CD4-positive, alpha-beta T cell treated with Interferon alpha-2 for 1 hour (primary cell): ENCODE results near the gene SMC6.

ENCODE experiments used
- DNase-seq, 2 donors: peaks; one replicate each; pipeline ENCODE4 v3.0.0-alpha.2; 2020 to 2022

Gene SMC6

DNA sequence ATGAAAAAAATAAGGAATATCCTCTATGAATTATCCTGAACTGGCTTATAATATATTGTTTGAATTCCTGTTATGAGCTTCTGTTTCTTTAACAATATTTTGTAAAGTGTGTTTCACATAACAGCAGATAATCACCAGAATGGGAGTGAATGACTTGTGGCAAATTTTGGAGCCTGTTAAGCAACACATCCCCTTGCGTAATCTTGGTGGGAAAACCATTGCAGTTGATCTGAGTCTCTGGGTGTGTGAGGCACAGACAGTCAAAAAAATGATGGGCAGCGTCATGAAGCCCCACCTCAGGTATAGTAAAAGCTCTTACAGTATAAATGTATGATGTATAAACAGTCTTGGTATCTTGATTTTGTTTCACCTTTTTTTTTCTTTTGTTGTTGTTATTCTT lies 6.2 kb upstream of the SMC6 start:
- DNase-seq: peak in 1 of 2 donors; percentile 15

DNA sequence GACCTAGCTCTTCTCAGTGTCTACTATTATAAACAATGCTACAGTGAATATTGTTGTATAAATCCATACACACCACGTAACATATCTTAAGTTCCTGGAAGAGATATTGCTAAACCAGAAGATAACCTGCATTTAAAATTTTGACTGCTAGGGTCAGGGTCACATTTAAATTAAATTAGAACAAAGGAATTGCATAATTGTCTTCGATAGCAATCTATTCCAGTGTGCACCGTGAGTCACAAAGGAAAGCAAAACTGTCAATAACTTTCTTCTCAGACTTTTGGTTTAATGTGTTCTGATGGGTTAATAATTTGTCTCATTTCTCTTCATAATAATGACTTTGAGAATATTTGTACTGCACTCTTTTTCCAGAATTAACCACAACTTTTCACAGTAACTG lies 4.5 kb upstream of the SMC6 start:
- no peak for DNase-seq

- DNase-seq: no peak
Measured at GRCh38 chr2:17757321-17757720, 3.7 kb upstream of the SMC6 start.

DNA sequence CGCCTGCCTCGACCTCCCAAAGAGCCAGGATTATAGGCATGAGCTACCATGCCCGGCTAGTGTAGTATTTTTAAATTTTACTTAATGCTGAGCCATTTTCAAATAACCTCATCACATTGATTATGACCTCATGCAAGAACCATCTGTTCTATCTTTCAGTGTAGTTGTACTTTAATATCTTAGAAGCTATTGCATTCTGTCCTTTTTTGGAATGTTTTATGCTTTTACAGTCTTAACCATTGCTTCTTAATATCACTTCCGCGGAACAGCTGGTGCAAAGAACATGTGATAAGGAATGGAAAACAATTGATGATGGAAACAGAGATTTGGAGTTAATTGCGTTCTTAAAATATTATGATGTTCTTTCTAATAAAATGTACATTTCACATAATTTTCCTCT lies 3.1 kb upstream of the SMC6 start:
- no peak for DNase-seq

- DNase-seq: no peak
Measured at GRCh38 chr2:17754773-17755425, 1.3 kb upstream of the SMC6 start.

- peak; percentile 36 to 50 for DNase-seq
Measured at GRCh38 chr2:17752892-17753802, 463 bp downstream of the SMC6 start.

DNA sequence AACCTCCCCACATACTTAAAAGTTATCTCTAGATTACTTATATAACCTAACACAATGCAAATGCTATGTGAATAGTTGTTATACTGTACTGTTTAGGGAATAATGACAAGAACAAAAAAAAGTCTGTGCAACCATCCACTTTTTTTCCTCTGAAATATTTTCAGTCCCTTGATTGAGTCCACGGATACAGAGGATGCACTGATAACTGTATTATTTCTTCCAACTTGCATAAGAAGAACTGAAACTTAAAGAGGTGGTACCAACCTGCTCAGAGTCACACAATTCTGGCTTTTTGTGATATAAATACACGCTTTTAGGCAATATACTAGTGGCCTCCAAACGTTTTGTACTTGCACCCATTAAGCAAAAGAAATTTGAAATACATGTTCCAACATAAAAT lies 1.4 kb downstream of the SMC6 start:
- DNase-seq: no peak

DNA sequence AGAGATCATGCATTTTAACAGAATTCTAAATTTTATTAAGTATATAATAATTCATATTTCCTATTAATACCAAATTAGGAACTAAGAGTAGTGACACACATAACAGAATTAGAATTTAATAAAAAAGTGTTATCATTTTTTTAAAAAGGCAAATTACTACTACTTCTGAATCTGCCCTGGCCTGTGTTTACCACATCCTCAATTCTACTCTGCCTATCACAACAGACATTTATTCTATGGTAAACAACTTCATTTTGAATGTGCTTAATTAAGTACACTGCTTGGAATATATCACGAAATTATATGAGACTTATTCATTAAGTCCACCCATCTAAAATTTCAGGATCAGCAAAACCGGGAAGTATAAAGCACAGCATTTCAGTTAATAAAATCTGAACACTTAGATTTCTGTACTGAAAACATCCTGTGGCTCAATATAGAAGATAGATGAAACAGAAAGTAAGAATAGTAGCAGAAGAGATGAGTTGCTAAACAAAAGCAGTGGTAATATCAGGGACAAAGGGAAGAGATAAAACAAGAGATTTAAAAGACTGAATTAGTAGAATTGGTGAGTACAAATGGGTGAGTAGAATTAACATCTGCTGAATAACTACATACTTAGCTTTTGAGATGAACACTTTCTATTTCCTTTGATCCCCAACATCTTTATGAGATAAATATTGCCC lies 3.7 kb downstream of the SMC6 start:
- DNase-seq: peak in 1 of 2 donors; percentile 8

DNA sequence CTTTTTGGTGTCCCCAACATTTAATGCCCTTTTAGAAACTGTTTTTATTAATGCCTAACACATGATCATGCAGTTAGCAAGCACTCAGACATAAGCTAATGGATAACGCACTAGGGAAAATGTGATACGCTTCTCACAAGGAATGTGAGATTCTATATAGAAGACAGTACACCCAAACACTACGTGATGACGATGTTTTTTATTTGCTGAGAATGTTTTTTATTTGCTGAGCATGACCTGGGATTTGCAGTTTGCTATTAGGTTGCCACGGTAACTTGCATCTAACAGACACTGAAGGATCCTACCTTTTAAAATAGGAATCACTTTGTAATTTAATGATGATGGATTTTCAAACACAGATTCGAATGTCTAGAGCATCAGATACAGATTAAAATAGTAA lies 4.9 kb downstream of the SMC6 start:
- no peak for DNase-seq

GRCh38 chr2:17747684-17748452 lies 5.7 kb downstream of the SMC6 start:
- DNase-seq: no peak

DNA sequence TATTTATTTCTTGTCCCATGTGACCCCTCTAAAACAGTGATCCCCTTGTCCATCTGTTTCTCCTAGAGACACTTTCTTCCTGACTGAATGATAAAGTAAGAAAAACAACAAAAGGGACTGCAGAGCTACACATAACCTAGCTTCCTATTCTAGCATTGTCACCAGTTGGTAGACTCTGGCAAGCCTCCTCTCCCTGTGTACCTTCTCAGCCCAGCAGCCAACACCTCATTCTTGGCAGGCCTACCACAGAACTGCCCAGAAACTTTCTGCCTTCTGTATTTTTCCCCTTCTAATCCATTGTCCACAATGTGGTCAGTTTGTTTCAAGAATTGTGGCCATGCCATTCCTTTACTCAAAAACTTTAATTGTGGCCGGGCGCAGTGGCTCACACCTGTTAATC lies 13.4 kb downstream of the SMC6 start:
- DNase-seq: no peak

DNA sequence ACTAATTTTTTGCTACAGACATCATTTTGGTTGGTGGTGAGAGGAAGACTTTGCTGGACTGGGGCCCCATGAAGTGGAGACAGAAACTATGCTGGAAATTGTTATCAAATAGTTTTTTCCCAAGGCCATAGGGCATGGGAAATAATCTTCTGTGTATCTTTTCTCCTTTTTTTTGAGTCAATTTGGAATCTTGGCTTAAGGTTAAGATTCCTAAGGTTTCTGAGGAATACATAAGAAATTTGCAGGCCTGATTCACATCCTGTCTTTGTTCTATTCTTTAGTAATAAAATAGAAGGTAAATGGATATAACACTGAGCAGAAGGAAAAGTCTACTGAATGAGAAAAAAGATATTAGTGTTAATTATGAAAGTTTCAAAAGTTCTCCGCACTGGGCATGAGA lies 16.6 kb downstream of the SMC6 start:
- no peak for DNase-seq

DNA sequence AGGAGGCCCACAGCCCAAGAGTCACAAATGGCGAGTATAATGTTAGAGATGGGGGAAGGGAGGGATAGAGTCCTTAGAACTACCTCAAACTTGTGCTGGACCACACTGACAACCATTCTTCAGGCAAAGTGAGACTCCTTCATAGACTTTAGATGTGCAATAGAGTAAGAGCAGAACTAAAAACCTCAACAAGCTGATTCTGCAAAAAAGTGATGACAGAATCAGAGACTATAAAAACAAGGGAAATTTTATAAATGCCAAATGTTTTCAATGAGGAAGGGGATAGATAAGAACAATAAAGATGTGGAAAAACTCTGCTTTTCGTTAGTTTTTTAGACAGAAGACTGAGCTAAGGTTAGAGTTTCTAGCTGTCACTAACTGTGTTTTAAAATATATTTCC lies 17.7 kb downstream of the SMC6 start:
- no peak for DNase-seq

DNA sequence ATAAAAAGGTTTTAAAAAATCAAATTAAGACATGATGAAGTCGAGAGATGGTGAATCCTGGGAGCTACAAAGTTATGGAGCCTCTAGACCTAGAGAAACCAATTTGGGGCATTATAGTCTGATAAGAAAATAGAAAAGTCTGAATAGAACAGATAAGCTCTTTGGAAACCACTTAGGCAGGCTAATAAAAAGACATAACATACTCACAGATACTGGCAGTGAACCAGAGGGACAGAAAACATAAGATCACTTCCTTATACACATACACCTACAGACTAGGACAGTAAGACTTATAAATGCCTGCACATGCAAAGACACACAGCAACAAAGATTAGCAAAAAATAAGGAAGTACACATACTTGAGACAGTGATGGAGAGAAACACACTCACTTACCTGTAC lies 20.0 kb downstream of the SMC6 start:
- no peak for DNase-seq

DNA sequence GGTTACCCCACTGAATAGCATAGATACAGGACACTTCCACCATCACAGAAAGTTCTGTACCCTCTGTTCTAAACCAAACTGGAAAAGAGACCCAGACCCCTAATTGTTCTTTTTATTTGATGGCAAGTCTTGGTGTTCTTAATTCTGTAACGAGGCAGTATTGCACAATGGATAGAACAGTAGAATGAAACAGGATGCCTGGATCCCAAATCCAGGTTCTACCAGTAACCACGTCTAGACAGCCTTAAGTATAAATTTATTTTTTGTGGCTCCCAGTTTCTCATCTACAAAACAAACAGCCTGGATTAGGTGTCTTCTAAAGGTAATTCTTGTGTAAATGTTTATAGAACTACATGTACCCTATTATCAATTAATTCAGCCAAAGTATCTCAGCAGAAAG lies 23.7 kb downstream of the SMC6 start:
- DNase-seq: no peak

GRCh38 chr2:17728210-17728609 lies 25.4 kb downstream of the SMC6 start:
- DNase-seq: no peak

- DNase-seq: peak in 1 of 2 donors; percentile 27
Measured at GRCh38 chr2:17719562-17720371, 33.8 kb downstream of the SMC6 start.

DNA sequence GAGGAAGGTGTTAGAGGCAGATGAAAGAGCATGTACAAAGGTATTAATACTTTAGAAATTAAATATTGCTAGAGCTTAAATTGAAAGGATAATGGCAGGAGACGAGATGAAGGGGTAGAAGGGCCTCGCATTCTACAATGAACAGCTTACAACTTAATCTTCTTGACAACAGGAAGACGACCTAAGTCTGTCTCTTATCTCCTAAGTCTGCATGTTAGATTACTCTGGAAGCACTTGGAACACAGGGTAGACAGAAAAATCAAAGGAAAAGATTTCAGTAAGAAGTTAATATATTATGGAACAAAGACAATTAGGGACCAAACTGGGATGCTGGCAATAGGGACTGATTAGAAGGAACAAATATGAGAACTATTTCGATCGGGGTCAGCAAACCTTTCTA lies 34.9 kb downstream of the SMC6 start:
- no peak for DNase-seq

DNA sequence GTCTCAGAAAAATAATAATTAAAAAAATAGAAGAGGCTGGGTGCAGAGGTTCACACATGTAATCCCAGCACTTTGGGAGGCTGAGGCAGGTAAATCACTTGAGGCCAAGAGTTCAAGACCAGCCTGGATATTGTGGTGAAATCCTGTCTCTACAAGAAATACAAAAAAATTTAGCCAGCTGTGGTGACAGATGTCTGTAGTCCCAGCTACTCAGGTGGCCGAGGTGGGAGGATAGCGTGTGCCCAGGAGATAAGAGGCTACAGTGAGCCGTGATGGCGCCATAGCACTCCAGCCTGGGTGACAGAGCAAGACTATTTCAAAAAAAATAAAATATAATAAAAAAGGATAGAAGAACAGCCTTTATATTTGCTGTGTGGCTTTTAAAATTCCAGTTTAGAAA lies 35.9 kb downstream of the SMC6 start:
- no peak for DNase-seq

DNA sequence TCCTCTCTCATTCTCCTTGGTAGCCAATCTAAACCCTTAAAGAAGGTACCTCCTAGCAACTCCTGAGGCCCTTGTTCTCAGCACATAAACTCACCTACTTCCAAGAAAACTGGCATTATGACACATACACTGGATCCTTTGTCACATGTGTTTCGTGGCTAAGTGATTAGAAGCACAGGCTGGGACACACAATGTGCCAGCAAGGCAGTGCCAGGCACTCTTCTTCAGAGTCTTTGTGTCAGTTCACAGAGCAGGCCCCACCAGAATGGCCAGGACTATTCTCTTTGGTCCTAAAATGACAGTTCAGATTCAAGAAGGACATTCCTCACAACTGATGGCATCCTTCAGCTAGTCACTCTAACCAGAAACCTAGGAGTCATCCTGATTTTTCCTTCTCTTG lies 40.3 kb downstream of the SMC6 start:
- DNase-seq: no peak

GRCh38 chr2:17710547-17711248 lies 42.9 kb downstream of the SMC6 start:
- DNase-seq: no peak

GRCh38 chr2:17709897-17710296 lies 43.7 kb downstream of the SMC6 start:
- no peak for DNase-seq
